ENCODE measurements around the gene APOC4. TPM values are rescaled to one million over a fixed set of nuclear protein-coding genes. Genes with fewer than 3 reads are reported as not detected.

APOC4 gene
- total RNA-seq, 1 experiment from 2014 or later, result not detected

Other genes starting within 250 kb of the APOC4 start
- gene CEACAM16, start 243.1 kb upstream of the APOC4 start, total RNA-seq (2014; rRNA removed; shearing (Covaris generic); ENCODE audit: low replicate concordance), result 0.92 TPM in 1 of 2 replicates, not detected in the other
- 2.2 and 3.6 TPM in 2 replicates for gene BCL3, start 193.5 kb upstream of the APOC4 start, total RNA-seq (2014; rRNA removed; shearing (Covaris generic); ENCODE audit: low replicate concordance)
- not detected in 2 replicates for gene CBLC, start 164.3 kb upstream of the APOC4 start, total RNA-seq (2014; rRNA removed; shearing (Covaris generic); ENCODE audit: low replicate concordance)
- gene BCAM, start 133.1 kb upstream of the APOC4 start, total RNA-seq (2014; rRNA removed; shearing (Covaris generic); ENCODE audit: low replicate concordance), result 4.1 and 6.1 TPM in 2 replicates
- gene NECTIN2, start 95.9 kb upstream of the APOC4 start, total RNA-seq (2014; rRNA removed; shearing (Covaris generic); ENCODE audit: low replicate concordance), result 23.6 and 38.2 TPM in 2 replicates
- gene TOMM40, start 51.0 kb upstream of the APOC4 start, total RNA-seq (2014; rRNA removed; shearing (Covaris generic); ENCODE audit: low replicate concordance), result 265 and 461 TPM in 2 replicates
- gene APOE, start 36.4 kb upstream of the APOC4 start, total RNA-seq (2014; rRNA removed; shearing (Covaris generic); ENCODE audit: low replicate concordance), result 0.67 and 3.2 TPM in 2 replicates
- gene APOC1, start 27.6 kb upstream of the APOC4 start, total RNA-seq (2014; rRNA removed; shearing (Covaris generic); ENCODE audit: low replicate concordance), result not detected in 2 replicates
- gene APOC2, start 3.8 kb downstream of the APOC4 start, total RNA-seq (2014; rRNA removed; shearing (Covaris generic); ENCODE audit: low replicate concordance), result not detected in 2 replicates
- 5.2 and 14.0 TPM in 2 replicates for gene CLPTM1, start 13.1 kb downstream of the APOC4 start, total RNA-seq (2014; rRNA removed; shearing (Covaris generic); ENCODE audit: low replicate concordance)
- gene RELB, start 59.2 kb downstream of the APOC4 start, total RNA-seq (2014; rRNA removed; shearing (Covaris generic); ENCODE audit: low replicate concordance), result 8.5 and 16.8 TPM in 2 replicates
- gene CLASRP, start 96.8 kb downstream of the APOC4 start, total RNA-seq (2014; rRNA removed; shearing (Covaris generic); ENCODE audit: low replicate concordance), result 22.7 and 25.1 TPM in 2 replicates
- gene ZNF296, start 134.2 kb downstream of the APOC4 start, total RNA-seq (2014; rRNA removed; shearing (Covaris generic); ENCODE audit: low replicate concordance), result not detected in 2 replicates
- 28.2 and 73.6 TPM in 2 replicates for gene GEMIN7, start 137.0 kb downstream of the APOC4 start, total RNA-seq (2014; rRNA removed; shearing (Covaris generic); ENCODE audit: low replicate concordance)
- 18.1 and 33.1 TPM in 2 replicates for gene PPP1R37, start 150.9 kb downstream of the APOC4 start, total RNA-seq (2014; rRNA removed; shearing (Covaris generic); ENCODE audit: low replicate concordance)
- 0.91 TPM in 1 of 2 replicates, not detected in the other for gene NKPD1, start 218.7 kb downstream of the APOC4 start, total RNA-seq (2014; rRNA removed; shearing (Covaris generic); ENCODE audit: low replicate concordance)
- 9.5 and 28.6 TPM in 2 replicates for gene TRAPPC6A, start 236.0 kb downstream of the APOC4 start, total RNA-seq (2014; rRNA removed; shearing (Covaris generic); ENCODE audit: low replicate concordance)
- 1.9 and 22.6 TPM in 2 replicates for gene BLOC1S3, start 236.5 kb downstream of the APOC4 start, total RNA-seq (2014; rRNA removed; shearing (Covaris generic); ENCODE audit: low replicate concordance)

Data from MG63 (cell line).